ENCODE measurements around the gene DHRS1.

DHRS1 gene

DNA sequence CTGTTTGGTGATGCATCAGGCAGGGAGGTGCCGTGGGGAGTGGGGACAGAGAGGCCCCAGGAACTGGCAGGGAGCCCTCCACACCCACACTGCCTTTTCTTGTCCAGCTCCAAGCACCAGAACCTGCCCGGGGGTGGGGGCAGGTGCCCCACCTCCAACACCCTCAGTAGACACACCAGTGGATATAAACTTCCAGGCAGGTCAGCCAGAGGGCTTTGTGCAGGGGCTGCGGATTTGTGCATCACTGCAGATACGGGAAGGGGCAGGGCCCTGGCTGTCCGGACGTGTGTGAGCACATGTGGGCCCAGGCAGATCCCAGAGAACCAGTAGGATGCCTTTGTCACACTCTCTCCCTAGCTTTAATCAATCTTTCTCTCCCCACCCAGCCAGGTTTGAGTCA, 35.3 kb downstream of the DHRS1 start:
- DNase-seq = no peak
- Histone ChIP-seq H3K4me2 (ENCODE audit: low read length) (no peak overlapping the region), H3K79me2 (ENCODE audit: control insufficient read depth, insufficient read depth, low read length) (no peaks in the 10 kb centered on the region), H4K5ac (ENCODE audit: low read length) (no peak overlapping the region), H3K36me3 (ENCODE audit: control insufficient read depth, insufficient read depth, low read length) (no peaks in the 10 kb centered on the region), H3K27me3 (ENCODE audit: insufficient read depth, low read length, poor library complexity) (no peaks in the 10 kb centered on the region), H3K56ac (ENCODE audit: low read length) (no peak overlapping the region), H4K8ac (ENCODE audit: low read depth, low read length) (no peak overlapping the region), H3K4me1 (ENCODE audit: control insufficient read depth, low read depth, low read length) (no peaks in the 10 kb centered on the region), H3K4me3 (ENCODE audit: low read length) (no peak overlapping the region), H3K18ac (ENCODE audit: low read length) (no peak overlapping the region), H3K27ac (ENCODE audit: low read depth, low read length) (no peak overlapping the region), H2BK120ac (ENCODE audit: low read depth, low read length) (no peak overlapping the region), H2AK5ac (ENCODE audit: low read length) (no peak overlapping the region), H3K23ac (ENCODE audit: low read length) (no peak overlapping the region), H3K9ac (ENCODE audit: low read length) (no peak overlapping the region), H3K79me1 (ENCODE audit: low read length) (no peaks in the 10 kb centered on the region), H3K4ac (ENCODE audit: low read depth, low read length) (no peak overlapping the region), H2BK5ac (ENCODE audit: low read length) (no peak overlapping the region), H2BK15ac (replicated peaks; ENCODE audit: low read depth) (no peak overlapping the region)
- no CpG with 5 or more reads among the region's 6 CpGs for WGBS (ENCODE audit: extremely low coverage, insufficient coverage, low lambda C conversion rate)

GRCh38 chr14:24263848-24264247, 35.7 kb downstream of the DHRS1 start:
- H3K56ac ChIP-seq (ENCODE audit: low read length) = no peak overlapping the region
- no peak overlapping the region for H3K18ac ChIP-seq (ENCODE audit: low read length)
- H3K23ac ChIP-seq (ENCODE audit: low read length) = no peak overlapping the region
- no peaks in the 10 kb centered on the region for H3K79me2 ChIP-seq (ENCODE audit: control insufficient read depth, insufficient read depth, low read length)
- H3K27ac ChIP-seq (ENCODE audit: low read depth, low read length) = no peak overlapping the region
- H2BK15ac ChIP-seq (replicated peaks; ENCODE audit: low read depth) = no peak overlapping the region
- DNase-seq = peak; percentile 2
- no peak overlapping the region for H3K4me3 ChIP-seq (ENCODE audit: low read length)
- H3K79me1 ChIP-seq (ENCODE audit: low read length) = no peaks in the 10 kb centered on the region
- WGBS (ENCODE audit: extremely low coverage, insufficient coverage, low lambda C conversion rate) = no CpG with 5 or more reads among the region's 6 CpGs
- H2BK5ac ChIP-seq (ENCODE audit: low read length) = no peak overlapping the region
- H4K5ac ChIP-seq (ENCODE audit: low read length) = no peak overlapping the region
- H3K27me3 ChIP-seq (ENCODE audit: insufficient read depth, low read length, poor library complexity) = no peaks in the 10 kb centered on the region
- H3K36me3 ChIP-seq (ENCODE audit: control insufficient read depth, insufficient read depth, low read length) = no peaks in the 10 kb centered on the region
- no peak overlapping the region for H3K9ac ChIP-seq (ENCODE audit: low read length)
- H2AK5ac ChIP-seq (ENCODE audit: low read length) = no peak overlapping the region
- no peak overlapping the region for H2BK120ac ChIP-seq (ENCODE audit: low read depth, low read length)
- no peak overlapping the region for H3K4ac ChIP-seq (ENCODE audit: low read depth, low read length)
- H4K8ac ChIP-seq (ENCODE audit: low read depth, low read length) = no peak overlapping the region
- H3K4me1 ChIP-seq (ENCODE audit: control insufficient read depth, low read depth, low read length) = no peaks in the 10 kb centered on the region
- H3K4me2 ChIP-seq (ENCODE audit: low read length) = no peak overlapping the region

- WGBS (ENCODE audit: extremely low coverage, insufficient coverage, low lambda C conversion rate) = no CpG with 5 or more reads among the region's 14 CpGs
- no peak within 1 kb of the TSS for H3K4ac ChIP-seq (ENCODE audit: low read depth, low read length)
- no peak within 1 kb of the TSS for H3K23ac ChIP-seq (ENCODE audit: low read length)
- no peak within 1 kb of the TSS for H2AK5ac ChIP-seq (ENCODE audit: low read length)
- no peaks in the 10 kb centered on the region for H3K79me2 ChIP-seq (ENCODE audit: control insufficient read depth, insufficient read depth, low read length)
- no peak within 1 kb of the TSS for H3K18ac ChIP-seq (ENCODE audit: low read length)
- H2BK15ac ChIP-seq (replicated peaks; ENCODE audit: low read depth) = no peak within 1 kb of the TSS
- H3K4me1 ChIP-seq (ENCODE audit: control insufficient read depth, low read depth, low read length) = no peaks in the 10 kb centered on the region
- no peak within 1 kb of the TSS for H3K4me2 ChIP-seq (ENCODE audit: low read length)
- no peaks in the 10 kb centered on the region for H3K79me1 ChIP-seq (ENCODE audit: low read length)
- H4K8ac ChIP-seq (ENCODE audit: low read depth, low read length) = no peak within 1 kb of the TSS
- H2BK5ac ChIP-seq (ENCODE audit: low read length) = no peak within 1 kb of the TSS
- H3K36me3 ChIP-seq (ENCODE audit: control insufficient read depth, insufficient read depth, low read length) = no peaks in the 10 kb centered on the region
- H3K9ac ChIP-seq (ENCODE audit: low read length) = no peak within 1 kb of the TSS
- peak; percentile 67 for DNase-seq
- H2BK120ac ChIP-seq (ENCODE audit: low read depth, low read length) = no peak within 1 kb of the TSS
- peak within 1 kb of the TSS; percentile 10 for H3K56ac ChIP-seq (ENCODE audit: low read length)
- no peak within 1 kb of the TSS for H4K5ac ChIP-seq (ENCODE audit: low read length)
- no peak within 1 kb of the TSS for H3K27ac ChIP-seq (ENCODE audit: low read depth, low read length)
- no peak within 1 kb of the TSS for H3K4me3 ChIP-seq (ENCODE audit: low read length)
- no peaks in the 10 kb centered on the region for H3K27me3 ChIP-seq (ENCODE audit: insufficient read depth, low read length, poor library complexity)
Observed at GRCh38 chr14:24262821-24263733, 36.5 kb downstream of the DHRS1 start, which contains the start of gene TGM1. Gene TGM1 (minus strand): TSS chr14:24263177. CDS start chr14:24262352, 825 bp downstream.

DNA sequence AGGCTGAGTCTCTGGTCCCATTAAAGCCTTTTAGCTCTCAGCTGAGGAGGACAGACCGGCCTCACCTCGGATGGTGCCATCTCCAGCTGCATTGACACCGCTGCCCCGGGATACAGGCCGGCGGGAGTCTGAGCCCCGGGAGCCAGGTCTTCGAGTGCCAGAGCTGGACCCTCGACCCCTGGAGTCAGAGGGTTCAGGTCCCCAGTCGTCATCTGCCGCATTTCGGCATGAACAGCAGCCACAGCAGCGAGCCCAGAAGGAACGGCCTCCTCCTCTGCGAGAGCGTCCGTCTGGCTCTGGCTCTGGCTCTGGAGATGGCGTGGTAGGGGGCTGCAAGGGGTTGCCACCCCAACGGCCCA, 37.6 kb downstream of the DHRS1 start:
- Histone ChIP-seq H3K9ac (ENCODE audit: low read length) (no peak overlapping the region), H3K4me2 (ENCODE audit: low read length) (no peak overlapping the region), H4K8ac (ENCODE audit: low read depth, low read length) (no peak overlapping the region), H2BK5ac (ENCODE audit: low read length) (no peak overlapping the region), H3K79me1 (ENCODE audit: low read length) (no peaks in the 10 kb centered on the region), H3K27ac (ENCODE audit: low read depth, low read length) (no peak overlapping the region), H2BK120ac (ENCODE audit: low read depth, low read length) (no peak overlapping the region), H3K79me2 (ENCODE audit: control insufficient read depth, insufficient read depth, low read length) (no peaks in the 10 kb centered on the region), H3K27me3 (ENCODE audit: insufficient read depth, low read length, poor library complexity) (no peaks in the 10 kb centered on the region), H3K36me3 (ENCODE audit: control insufficient read depth, insufficient read depth, low read length) (no peaks in the 10 kb centered on the region), H2AK5ac (ENCODE audit: low read length) (no peak overlapping the region), H3K23ac (ENCODE audit: low read length) (no peak overlapping the region), H3K56ac (ENCODE audit: low read length) (no peak overlapping the region), H3K18ac (ENCODE audit: low read length) (no peak overlapping the region), H4K5ac (ENCODE audit: low read length) (no peak overlapping the region), H3K4ac (ENCODE audit: low read depth, low read length) (no peak overlapping the region), H3K4me1 (ENCODE audit: control insufficient read depth, low read depth, low read length) (no peaks in the 10 kb centered on the region), H3K4me3 (ENCODE audit: low read length) (no peak overlapping the region), H2BK15ac (replicated peaks; ENCODE audit: low read depth) (no peak overlapping the region)
- no peak for DNase-seq
- no CpG with 5 or more reads among the region's 19 CpGs for WGBS (ENCODE audit: extremely low coverage, insufficient coverage, low lambda C conversion rate)

- Histone ChIP-seq H3K56ac (ENCODE audit: low read length) (no peak overlapping the region), H3K4me3 (ENCODE audit: low read length) (no peak overlapping the region), H2BK15ac (replicated peaks; ENCODE audit: low read depth) (no peak overlapping the region), H3K4ac (ENCODE audit: low read depth, low read length) (no peak overlapping the region), H4K5ac (ENCODE audit: low read length) (no peak overlapping the region), H2AK5ac (ENCODE audit: low read length) (no peak overlapping the region), H3K27me3 (ENCODE audit: insufficient read depth, low read length, poor library complexity) (no peaks in the 10 kb centered on the region), H3K36me3 (ENCODE audit: control insufficient read depth, insufficient read depth, low read length) (no peaks in the 10 kb centered on the region), H4K8ac (ENCODE audit: low read depth, low read length) (no peak overlapping the region), H3K23ac (ENCODE audit: low read length) (no peak overlapping the region), H3K9ac (ENCODE audit: low read length) (no peak overlapping the region), H3K4me2 (ENCODE audit: low read length) (no peak overlapping the region), H3K18ac (ENCODE audit: low read length) (no peak overlapping the region), H3K27ac (ENCODE audit: low read depth, low read length) (no peak overlapping the region), H3K79me2 (ENCODE audit: control insufficient read depth, insufficient read depth, low read length) (no peaks in the 10 kb centered on the region), H2BK120ac (ENCODE audit: low read depth, low read length) (no peak overlapping the region), H3K4me1 (ENCODE audit: control insufficient read depth, low read depth, low read length) (no peaks in the 10 kb centered on the region), H3K79me1 (ENCODE audit: low read length) (no peaks in the 10 kb centered on the region), H2BK5ac (ENCODE audit: low read length) (no peak overlapping the region)
- DNase-seq = no peak
- no CpG with 5 or more reads among the region's 20 CpGs for WGBS (ENCODE audit: extremely low coverage, insufficient coverage, low lambda C conversion rate)
Observed at GRCh38 chr14:24261256-24261968, 38.2 kb downstream of the DHRS1 start.
